Muscle of leg (tissue), 11 donors: ENCODE data around the gene CACNB4. TPM values are rescaled to one million over a fixed set of nuclear protein-coding genes. Genes with fewer than 3 reads are reported as not detected.
"Not testable (repeated sequence)": the region's sequence is repeated elsewhere in the genome, so short reads cannot be mapped to it uniquely, and the experiment has no call there.

ENCODE experiments used
- DNase-seq: peaks from one replicate; pipeline ENCODE4 v3.0.0; 2013
- H3K27ac ChIP-seq: one replicate; pipeline ENCODE4 v1.5.1; 2013; ENCODE audit warnings: mild to moderate bottlenecking, low read length, control low read depth
- H3K27me3 ChIP-seq: one replicate; pipeline ENCODE4 v1.6.1; 2013; ENCODE audit warnings: low read length; ENCODE audit not compliant: control insufficient read depth, insufficient read depth
- H3K36me3 ChIP-seq: one replicate; pipeline ENCODE4 v1.6.1; 2013; ENCODE audit warnings: low read length; ENCODE audit not compliant: control insufficient read depth, insufficient read depth
- H3K4me1 ChIP-seq: one replicate; pipeline ENCODE4 v1.6.1; 2013; ENCODE audit warnings: low read length; ENCODE audit not compliant: control insufficient read depth, insufficient read depth
- H3K4me3 ChIP-seq: one replicate; pipeline ENCODE4 v1.5.1; 2013; ENCODE audit warnings: low read length, control low read depth
- H3K9me3 ChIP-seq: replicated peaks from 2 replicates; pipeline ENCODE4 v1.6.1; 2013; ENCODE audit warnings: low read depth, low read length; ENCODE audit not compliant: control insufficient read depth
- WGBS: methylation state at CpG from one replicate; pipeline ENCODE4 v1.1.5; 2013; ENCODE audit warnings: missing lambda C conversion rate; ENCODE audit not compliant: insufficient coverage; 5-methylcytosine and 5-hydroxymethylcytosine counted together
- polyA plus RNA-seq, 8 donors: library from polyadenylated mRNA; unstranded; fragments of 120-200 nt; gene quantifications; one replicate each; pipeline versions ENCODE4 v1.2.1 to v1.2.3, GENCODE V29; 2013; ENCODE audit warnings: inconsistent platforms in 1 of 8, low replicate concordance in 1 of 8; ENCODE audit not compliant: insufficient read length in 8 of 8, insufficient read depth in 1 of 8
- total RNA-seq: library from RNA; stranded (reverse); fragments of 120-200 nt; gene quantifications from one replicate; pipeline ENCODE4 v1.2.4, GENCODE V29; 2013

Gene CACNB4
- total and polyA plus RNA-seq, 9 donors, result 3.1 to 7.2 (median 4.3) TPM

DNA sequence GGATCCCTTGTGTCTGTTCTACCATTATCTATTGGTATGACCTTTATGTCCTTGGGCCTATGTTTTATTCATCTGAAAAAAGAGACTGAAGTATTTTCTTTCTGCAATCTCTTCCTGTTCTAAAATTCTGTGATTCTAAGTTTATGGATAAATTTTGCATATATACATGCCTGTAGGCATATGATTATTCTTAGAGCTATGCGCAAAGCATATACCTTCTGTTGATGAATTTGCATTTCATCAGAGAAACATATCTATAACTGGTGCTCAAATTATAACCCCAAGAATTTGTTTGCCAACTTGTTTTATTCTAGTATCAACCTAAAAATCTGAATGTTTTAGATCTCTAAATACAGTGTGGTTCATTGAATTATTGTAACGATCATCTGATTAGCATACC lies 6.7 kb downstream of the CACNB4 start:
- Histone ChIP-seq H3K36me3 (no peaks in the 10 kb centered on the region), H3K4me1 (peaks cover 4% of the 10 kb centered on the region), H3K27ac (no peak overlapping the region), H3K27me3 (peaks cover 2% of the 10 kb centered on the region), H3K4me3 (no peak overlapping the region), H3K9me3 (no peaks in the 10 kb centered on the region)
- no CpG with 5 or more reads among the region's 2 CpGs for WGBS
- DNase-seq, result no peak

DNA sequence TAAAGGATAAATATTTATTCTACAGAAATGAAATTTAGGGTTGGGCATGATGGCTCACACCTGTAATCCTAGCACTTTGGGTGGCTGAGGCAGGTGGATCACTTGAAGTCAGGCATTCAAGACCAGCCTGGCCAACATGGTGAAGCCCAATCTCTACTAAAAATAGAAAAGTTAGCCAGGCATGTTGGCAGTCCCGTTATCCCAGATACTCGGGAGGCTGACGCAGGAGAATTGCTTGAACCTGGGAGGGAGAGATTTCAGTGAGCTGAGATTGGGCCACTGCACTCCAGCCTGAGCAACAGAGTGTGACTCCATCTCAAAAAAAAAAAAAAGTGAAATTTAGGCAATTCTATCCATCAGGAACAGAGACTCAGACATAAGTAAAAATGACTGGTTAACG lies 8.1 kb downstream of the CACNB4 start:
- H3K9me3 ChIP-seq, H3K27ac ChIP-seq, DNase-seq, H3K4me3 ChIP-seq, H3K4me1 ChIP-seq, H3K36me3 ChIP-seq, H3K27me3 ChIP-seq: not testable (repeated sequence)
- 80% methylated on average over 2 of the region's 4 CpGs for WGBS

DNA sequence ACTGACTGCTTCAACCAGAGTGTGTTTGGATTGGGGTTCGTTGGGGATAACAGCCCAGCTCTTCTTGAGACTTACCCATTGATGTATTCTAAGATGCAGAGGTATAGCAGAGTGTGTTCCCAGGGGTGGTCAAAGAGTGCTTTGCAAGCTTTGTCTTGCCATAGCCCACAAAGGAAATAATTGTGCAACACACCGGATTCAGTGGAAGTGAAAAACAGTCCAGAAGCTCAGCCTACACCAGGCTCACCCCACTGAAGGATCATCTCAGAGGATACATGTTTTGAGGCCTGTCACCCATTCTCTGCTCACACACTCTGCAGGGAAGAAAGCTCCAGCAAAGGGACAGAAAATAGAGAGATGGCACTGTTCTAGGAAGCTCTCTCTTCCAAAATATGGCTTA lies 9.6 kb downstream of the CACNB4 start:
- Histone ChIP-seq H3K27me3 (no peaks in the 10 kb centered on the region), H3K27ac (no peak overlapping the region), H3K4me3 (no peak overlapping the region), H3K4me1 (peaks cover 4% of the 10 kb centered on the region), H3K9me3 (no peaks in the 10 kb centered on the region), H3K36me3 (no peaks in the 10 kb centered on the region)
- DNase-seq, result peak; percentile 57
- 60% methylated on average over 1 of the region's 2 CpGs for WGBS

DNA sequence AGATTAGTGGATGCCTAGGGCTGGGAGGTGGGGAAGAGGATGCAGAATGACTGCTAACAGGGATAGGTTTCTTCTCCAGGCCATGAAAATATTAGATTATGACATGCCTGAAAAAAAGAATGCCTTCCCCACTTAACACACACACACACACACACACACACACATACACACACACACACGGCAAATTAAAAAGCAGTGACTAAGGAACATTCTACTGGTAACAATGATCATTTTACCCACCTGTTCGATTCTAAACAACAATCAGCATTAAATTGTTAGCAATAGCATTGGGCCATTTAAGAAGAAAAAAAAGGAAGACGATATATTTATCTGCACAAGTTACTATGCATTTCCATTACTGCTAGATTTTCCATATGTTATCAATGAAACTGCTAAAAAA lies 10.8 kb downstream of the CACNB4 start:
- no CpG with 5 or more reads among the region's 3 CpGs for WGBS
- Histone ChIP-seq H3K27me3 (no peaks in the 10 kb centered on the region), H3K36me3 (no peaks in the 10 kb centered on the region), H3K4me3 (no peak overlapping the region), H3K4me1 (no peaks in the 10 kb centered on the region), H3K27ac (no peak overlapping the region), H3K9me3 (no peaks in the 10 kb centered on the region)
- no peak for DNase-seq

DNA sequence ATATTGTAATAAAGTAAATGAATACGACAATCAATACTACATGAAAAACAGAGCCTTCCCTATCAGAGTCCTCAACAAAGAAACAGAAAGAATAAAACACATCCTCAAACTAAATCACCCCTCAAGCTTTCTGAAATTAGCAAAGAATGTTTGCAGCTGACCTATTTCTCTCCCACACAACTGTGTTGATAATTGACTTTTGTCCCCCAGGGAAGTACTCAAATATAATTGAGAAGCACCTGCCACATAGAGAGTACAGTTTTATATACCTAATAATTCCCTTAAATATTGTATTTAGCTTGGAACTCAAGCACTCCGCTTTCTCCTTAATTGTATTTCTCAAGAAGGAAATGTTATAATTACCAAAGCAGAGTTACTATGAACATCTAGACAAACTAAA lies 12.6 kb downstream of the CACNB4 start:
- H3K4me3 ChIP-seq, result no peak overlapping the region
- no peak for DNase-seq
- H3K27me3 ChIP-seq, result no peaks in the 10 kb centered on the region
- no peaks in the 10 kb centered on the region for H3K4me1 ChIP-seq
- H3K27ac ChIP-seq, result no peak overlapping the region
- no peaks in the 10 kb centered on the region for H3K36me3 ChIP-seq
- no CpG with 5 or more reads among the region's 2 CpGs for WGBS
- no peaks in the 10 kb centered on the region for H3K9me3 ChIP-seq

DNA sequence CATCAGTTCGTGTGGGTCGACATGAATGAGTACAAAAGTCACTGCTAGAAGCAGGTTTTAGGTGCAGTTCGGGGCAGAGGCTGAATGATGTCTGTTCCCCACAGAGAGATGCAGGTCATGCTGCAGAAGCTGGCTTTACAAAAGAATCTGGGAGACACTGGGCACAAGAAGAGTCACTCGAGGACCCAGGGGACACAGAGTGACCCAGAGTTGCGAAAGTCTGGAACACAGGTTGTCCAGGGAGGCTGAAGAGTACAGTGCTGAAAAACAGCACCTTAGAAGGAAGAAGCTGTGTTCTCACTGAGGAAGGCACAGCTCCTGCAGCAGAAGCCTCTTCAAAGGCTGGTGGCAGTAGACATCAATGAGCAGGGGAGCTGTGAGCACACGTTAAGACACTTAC lies 14.8 kb downstream of the CACNB4 start:
- WGBS, result 85% methylated on average over 6 of the region's 6 CpGs
- H3K4me3 ChIP-seq, result no peak overlapping the region
- no peak for DNase-seq
- no peaks in the 10 kb centered on the region for H3K4me1 ChIP-seq
- H3K27ac ChIP-seq, result no peak overlapping the region
- no peaks in the 10 kb centered on the region for H3K36me3 ChIP-seq
- no peaks in the 10 kb centered on the region for H3K9me3 ChIP-seq
- no peaks in the 10 kb centered on the region for H3K27me3 ChIP-seq

DNA sequence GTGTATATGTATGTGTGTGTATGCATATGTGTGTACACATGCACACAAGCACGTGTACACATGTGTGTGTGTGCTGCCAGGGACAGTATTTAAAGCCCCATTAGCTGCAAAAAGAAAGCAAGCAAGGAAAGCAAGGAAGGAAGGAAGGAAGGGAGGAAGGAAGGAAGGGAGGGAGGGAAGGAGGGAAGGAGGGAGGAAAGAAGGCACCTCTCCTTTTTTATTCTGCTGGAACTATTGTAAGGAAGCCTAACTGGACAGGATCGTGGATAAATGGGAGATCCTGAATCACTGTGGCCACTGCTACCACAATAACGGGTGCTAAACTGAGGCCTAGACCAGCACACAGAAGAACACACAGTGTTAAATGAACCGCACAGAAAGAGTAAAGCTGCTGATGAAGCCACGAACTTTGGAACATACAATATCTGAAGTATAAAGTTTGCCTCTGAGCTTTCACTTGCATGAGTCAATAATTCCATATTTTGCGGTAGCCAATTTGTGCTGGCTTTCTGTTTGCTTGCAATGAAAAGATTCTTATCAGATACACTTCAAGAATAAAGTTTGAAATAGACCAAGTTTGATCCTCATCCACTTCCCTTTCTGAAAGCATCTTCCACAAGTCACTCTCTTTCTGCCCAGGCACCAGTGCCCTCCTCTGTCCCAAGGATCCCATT lies 15.5 kb downstream of the CACNB4 start:
- 55% methylated on average over 3 of the region's 6 CpGs for WGBS
- Histone ChIP-seq H3K36me3 (no peaks in the 10 kb centered on the region), H3K4me1 (no peaks in the 10 kb centered on the region), H3K4me3 (no peak overlapping the region), H3K9me3 (no peaks in the 10 kb centered on the region), H3K27ac (no peak overlapping the region), H3K27me3 (no peaks in the 10 kb centered on the region)
- peak; percentile 76 for DNase-seq

DNA sequence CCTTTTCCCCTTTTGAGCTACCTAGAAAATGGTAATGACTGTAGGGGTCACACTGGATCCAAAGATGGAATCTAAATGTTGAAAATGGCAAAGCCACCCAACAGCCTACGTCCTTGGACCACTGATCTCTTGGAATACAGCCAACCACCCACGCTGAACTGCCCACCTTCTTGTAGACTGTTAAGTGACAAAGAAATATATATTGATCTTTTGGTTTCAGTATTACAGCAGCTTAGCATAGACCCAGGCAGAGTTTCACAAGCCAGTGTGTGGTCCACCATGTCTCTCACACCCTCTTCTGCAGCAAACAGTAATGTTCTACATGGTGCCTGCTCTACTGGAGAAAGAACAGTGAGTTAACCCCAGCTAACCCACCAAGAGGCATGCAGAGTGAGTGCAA lies 20.2 kb downstream of the CACNB4 start:
- DNase-seq, result no peak
- no peaks in the 10 kb centered on the region for H3K36me3 ChIP-seq
- H3K9me3 ChIP-seq, result no peaks in the 10 kb centered on the region
- no peak overlapping the region for H3K27ac ChIP-seq
- no peaks in the 10 kb centered on the region for H3K27me3 ChIP-seq
- no peak overlapping the region for H3K4me3 ChIP-seq
- no CpG with 5 or more reads among the region's 2 CpGs for WGBS
- H3K4me1 ChIP-seq, result no peaks in the 10 kb centered on the region

DNA sequence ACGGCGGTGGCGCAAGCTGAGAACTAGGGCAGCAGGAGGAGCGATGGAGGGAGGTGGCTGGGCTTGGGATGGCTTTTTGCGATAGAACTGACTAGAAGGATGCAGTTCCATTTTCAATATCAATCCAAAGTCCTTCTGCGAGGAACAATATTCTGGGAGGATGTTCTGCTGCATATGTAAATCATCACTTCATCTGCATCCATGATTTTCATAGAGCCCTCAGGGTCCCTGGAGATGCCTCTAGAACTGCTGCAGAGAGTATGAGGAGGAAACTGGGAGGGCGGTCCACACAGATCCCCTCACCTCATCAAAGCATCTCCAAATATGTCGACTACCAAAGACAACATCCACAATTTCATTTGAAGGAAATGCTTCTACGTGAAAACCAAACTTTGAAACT lies 20.8 kb downstream of the CACNB4 start:
- no peaks in the 10 kb centered on the region for H3K4me1 ChIP-seq
- H3K27ac ChIP-seq, result no peak overlapping the region
- 87% methylated on average over 5 of the region's 9 CpGs for WGBS
- no peak overlapping the region for H3K4me3 ChIP-seq
- no peaks in the 10 kb centered on the region for H3K9me3 ChIP-seq
- DNase-seq, result no peak
- no peaks in the 10 kb centered on the region for H3K36me3 ChIP-seq
- no peaks in the 10 kb centered on the region for H3K27me3 ChIP-seq

DNA sequence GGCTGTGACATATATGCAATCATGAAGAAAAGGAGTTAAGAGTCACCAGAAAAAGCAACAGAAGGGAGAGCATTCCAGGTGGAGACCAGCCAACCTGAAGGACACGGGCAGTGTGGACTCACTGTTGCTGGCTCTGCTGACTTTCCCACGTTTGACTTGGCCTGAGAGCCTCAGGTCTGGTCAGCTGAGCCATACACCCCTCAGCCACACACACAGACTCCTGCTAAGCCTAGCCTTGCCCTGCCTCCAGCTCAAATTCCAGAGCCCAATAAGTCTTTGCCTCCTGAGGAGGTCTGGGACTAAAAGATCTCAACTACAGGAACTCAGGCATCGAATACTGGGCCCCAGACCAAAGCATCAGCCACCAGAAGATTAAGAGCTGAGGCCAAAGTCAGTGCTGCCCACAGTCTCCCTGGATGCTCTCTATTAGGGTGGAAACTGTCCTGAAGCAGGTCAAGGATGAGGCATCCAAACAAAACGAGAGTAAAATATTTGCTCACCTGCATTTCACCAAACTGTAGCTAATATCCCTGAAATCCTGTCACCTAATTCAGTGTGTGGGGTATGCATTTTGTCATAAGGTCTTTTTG lies 23.3 kb downstream of the CACNB4 start:
- DNase-seq, result no peak
- Histone ChIP-seq H3K27ac (no peak overlapping the region), H3K9me3 (no peaks in the 10 kb centered on the region), H3K27me3 (no peaks in the 10 kb centered on the region), H3K4me3 (no peak overlapping the region), H3K4me1 (no peaks in the 10 kb centered on the region), H3K36me3 (no peaks in the 10 kb centered on the region)
- 0% methylated on average over 1 of the region's 4 CpGs for WGBS

DNA sequence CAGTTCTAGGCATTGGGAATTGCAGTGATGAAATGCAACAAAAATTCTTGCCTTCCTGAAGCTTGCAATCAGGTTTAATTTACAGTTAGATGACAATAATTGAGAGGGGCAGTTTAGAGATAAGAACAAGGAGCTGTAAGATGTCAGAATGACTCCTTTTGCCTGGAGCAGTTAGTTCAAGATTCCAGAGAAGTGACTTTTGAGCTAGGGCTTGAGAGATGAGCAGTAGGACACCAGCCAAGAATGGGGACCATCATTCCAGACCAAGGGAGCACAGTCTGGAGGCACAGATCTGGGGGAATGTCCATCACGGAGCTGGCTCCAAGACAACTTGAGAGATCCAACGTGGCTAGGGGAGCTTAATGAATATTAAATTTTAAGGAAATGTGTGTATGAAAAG lies 26.8 kb downstream of the CACNB4 start:
- H3K27me3 ChIP-seq, result no peaks in the 10 kb centered on the region
- H3K9me3 ChIP-seq, result no peaks in the 10 kb centered on the region
- no peak overlapping the region for H3K27ac ChIP-seq
- WGBS, result 71% methylated on average over 1 of the region's 2 CpGs
- H3K4me1 ChIP-seq, result no peaks in the 10 kb centered on the region
- no peak for DNase-seq
- H3K36me3 ChIP-seq, result no peaks in the 10 kb centered on the region
- H3K4me3 ChIP-seq, result no peak overlapping the region
